Muscle of leg (tissue), 11 donors: Measurements from ENCODE around the gene LMF1. TPM values are rescaled to one million over a fixed set of nuclear protein-coding genes. Genes with fewer than 3 reads are reported as not detected.
"Not testable (repeated sequence)": the region's sequence is repeated elsewhere in the genome, so short reads cannot be mapped to it uniquely, and the experiment has no call there.

Source experiments
- DNase-seq: peaks from one replicate; pipeline ENCODE4 v3.0.0; 2013
- H3K27ac ChIP-seq: one replicate; pipeline ENCODE4 v1.5.1; 2013; ENCODE audit warnings: mild to moderate bottlenecking, low read length, control low read depth
- H3K27me3 ChIP-seq: one replicate; pipeline ENCODE4 v1.6.1; 2013; ENCODE audit warnings: low read length; ENCODE audit not compliant: control insufficient read depth, insufficient read depth
- H3K36me3 ChIP-seq: one replicate; pipeline ENCODE4 v1.6.1; 2013; ENCODE audit warnings: low read length; ENCODE audit not compliant: control insufficient read depth, insufficient read depth
- H3K4me1 ChIP-seq: one replicate; pipeline ENCODE4 v1.6.1; 2013; ENCODE audit warnings: low read length; ENCODE audit not compliant: control insufficient read depth, insufficient read depth
- H3K4me3 ChIP-seq: one replicate; pipeline ENCODE4 v1.5.1; 2013; ENCODE audit warnings: low read length, control low read depth
- H3K9me3 ChIP-seq: replicated peaks from 2 replicates; pipeline ENCODE4 v1.6.1; 2013; ENCODE audit warnings: low read depth, low read length; ENCODE audit not compliant: control insufficient read depth
- WGBS: methylation state at CpG from one replicate; pipeline ENCODE4 v1.1.5; 2013; ENCODE audit warnings: missing lambda C conversion rate; ENCODE audit not compliant: insufficient coverage; 5-methylcytosine and 5-hydroxymethylcytosine counted together
- polyA plus RNA-seq, 8 donors: library from polyadenylated mRNA; unstranded; fragments of 120-200 nt; gene quantifications; one replicate each; pipeline versions ENCODE4 v1.2.1 to v1.2.3, GENCODE V29; 2013; ENCODE audit warnings: inconsistent platforms in 1 of 8, low replicate concordance in 1 of 8; ENCODE audit not compliant: insufficient read length in 8 of 8, insufficient read depth in 1 of 8
- total RNA-seq: library from RNA; stranded (reverse); fragments of 120-200 nt; gene quantifications from one replicate; pipeline ENCODE4 v1.2.4, GENCODE V29; 2013

Gene LMF1
- total and polyA plus RNA-seq, 9 donors = 8.7 to 14.1 (median 10.2) TPM

- DNase-seq = no peak
- H3K36me3 ChIP-seq = peaks cover 9% of the 10 kb centered on the region
- H3K27ac ChIP-seq = no peak overlapping the region
- no peaks in the 10 kb centered on the region for H3K27me3 ChIP-seq
- 92% methylated on average over 19 of the region's 19 CpGs for WGBS
- H3K9me3 ChIP-seq = no peaks in the 10 kb centered on the region
- peaks cover 14% of the 10 kb centered on the region for H3K4me1 ChIP-seq
- H3K4me3 ChIP-seq = no peak overlapping the region
Observed at GRCh38 chr16:892006-892405, 78.8 kb downstream of the LMF1 start.

GRCh38 chr16:891353-891740, 79.4 kb downstream of the LMF1 start:
- H3K36me3 ChIP-seq = peaks cover 9% of the 10 kb centered on the region

DNA sequence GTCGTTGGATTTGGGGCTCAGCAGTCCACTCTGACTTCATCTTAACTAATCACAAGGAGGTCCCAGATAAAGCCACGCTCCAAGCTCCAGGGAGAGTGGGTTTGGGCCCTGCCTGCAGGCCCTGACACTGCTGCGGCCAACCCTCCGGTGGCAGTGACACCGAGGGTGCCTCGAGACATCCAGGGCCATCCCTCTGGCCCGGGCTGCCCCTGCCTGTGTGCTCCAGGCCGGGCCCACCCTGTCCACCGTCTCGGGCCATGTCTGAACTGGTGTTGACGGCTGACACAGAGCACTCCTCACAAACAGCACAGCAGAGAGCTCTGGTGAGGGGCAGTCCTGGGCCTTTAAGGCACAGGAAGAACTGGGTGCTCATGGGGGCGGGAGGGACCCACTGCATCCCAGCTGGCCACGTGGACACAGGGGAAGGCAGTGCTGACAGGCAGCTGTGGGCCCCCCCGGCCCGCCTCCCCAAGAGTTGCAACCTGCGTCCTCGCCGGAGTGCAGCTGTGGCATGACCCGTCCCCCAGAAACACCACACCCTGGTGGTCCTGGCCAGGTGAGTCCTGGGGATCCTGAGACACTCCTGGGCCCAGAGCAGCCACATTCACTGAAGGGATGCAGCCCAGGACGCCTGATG, 80.0 kb downstream of the LMF1 start:
- WGBS = 77% methylated on average over 17 of the region's 20 CpGs
- no peak overlapping the region for H3K4me3 ChIP-seq
- peaks cover 9% of the 10 kb centered on the region for H3K36me3 ChIP-seq
- H3K4me1 ChIP-seq = peaks cover 14% of the 10 kb centered on the region
- no peak for DNase-seq
- H3K27me3 ChIP-seq = no peaks in the 10 kb centered on the region
- H3K9me3 ChIP-seq = no peaks in the 10 kb centered on the region
- no peak overlapping the region for H3K27ac ChIP-seq

More at GRCh38 chr16:891353-891740, 79.4 kb downstream of the LMF1 start:
- 89% methylated on average over 9 of the region's 11 CpGs for WGBS
- Histone ChIP-seq H3K27me3 (no peaks in the 10 kb centered on the region), H3K27ac (no peak overlapping the region), H3K4me1 (peaks cover 14% of the 10 kb centered on the region), H3K4me3 (no peak overlapping the region), H3K9me3 (no peaks in the 10 kb centered on the region)
- no peak for DNase-seq

DNA sequence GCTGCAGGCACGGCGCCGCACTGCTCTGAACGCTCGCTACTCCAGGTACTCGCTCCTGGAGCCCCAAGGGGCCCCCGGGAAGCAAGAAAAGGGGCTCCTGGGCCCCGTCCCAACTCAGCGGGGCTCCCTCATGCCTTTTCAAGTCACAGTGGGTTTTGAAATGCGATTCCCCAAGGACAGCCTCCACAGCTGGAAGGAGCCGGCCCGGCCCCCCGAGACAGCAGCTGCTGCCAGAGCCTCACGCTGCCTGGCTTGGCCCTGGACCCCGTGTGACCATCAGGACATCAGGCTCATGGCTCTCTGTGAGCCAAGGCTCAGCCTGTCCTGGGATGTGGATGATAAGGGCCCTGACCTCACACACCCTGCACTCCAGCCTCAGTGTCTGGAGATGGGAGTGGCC, 80.6 kb downstream of the LMF1 start:
- peaks cover 10% of the 10 kb centered on the region for H3K4me1 ChIP-seq
- H3K27ac ChIP-seq = no peak overlapping the region
- no peaks in the 10 kb centered on the region for H3K27me3 ChIP-seq
- 45% methylated on average over 15 of the region's 15 CpGs for WGBS
- H3K9me3 ChIP-seq = peaks cover 5% of the 10 kb centered on the region
- no peak overlapping the region for H3K4me3 ChIP-seq
- DNase-seq = no peak
- peaks cover 9% of the 10 kb centered on the region for H3K36me3 ChIP-seq

DNA sequence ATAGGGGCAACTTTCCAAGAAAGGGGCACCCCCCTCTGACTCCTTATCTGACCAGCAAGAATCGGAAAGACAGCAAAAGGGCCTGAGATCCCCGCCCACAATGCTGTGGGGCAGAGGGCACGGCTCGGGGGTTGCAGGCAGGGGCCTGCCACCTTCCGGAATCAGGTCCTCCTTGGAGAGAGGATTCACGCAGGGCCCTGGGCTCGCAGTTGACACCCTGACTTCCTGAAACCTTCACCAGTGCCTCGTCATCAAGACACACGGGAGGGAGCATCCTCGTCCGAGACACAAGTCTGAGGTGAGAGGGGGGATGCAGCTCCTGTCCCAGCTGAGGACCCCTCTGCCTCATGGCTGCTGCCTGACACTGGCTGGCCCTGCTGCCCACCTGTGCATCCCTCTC, 81.2 kb downstream of the LMF1 start:
- no peaks in the 10 kb centered on the region for H3K27me3 ChIP-seq
- WGBS = 87% methylated on average over 10 of the region's 11 CpGs
- H3K4me1 ChIP-seq = peaks cover 10% of the 10 kb centered on the region
- no peak overlapping the region for H3K27ac ChIP-seq
- DNase-seq = no peak
- peaks cover 9% of the 10 kb centered on the region for H3K36me3 ChIP-seq
- no peak overlapping the region for H3K4me3 ChIP-seq
- H3K9me3 ChIP-seq = peaks cover 9% of the 10 kb centered on the region

- Histone ChIP-seq H3K27me3 (no peaks in the 10 kb centered on the region), H3K4me1 (peaks cover 10% of the 10 kb centered on the region), H3K9me3 (peaks cover 12% of the 10 kb centered on the region), H3K36me3 (peaks cover 9% of the 10 kb centered on the region), H3K27ac (no peak overlapping the region), H3K4me3 (no peak overlapping the region)
- no peak for DNase-seq
- 72% methylated on average over 21 of the region's 24 CpGs for WGBS
Observed at GRCh38 chr16:888901-889570, 81.7 kb downstream of the LMF1 start.

GRCh38 chr16:888456-888855, 82.3 kb downstream of the LMF1 start:
- H3K36me3 ChIP-seq, H3K4me1 ChIP-seq, DNase-seq, H3K4me3 ChIP-seq, H3K27ac ChIP-seq, H3K27me3 ChIP-seq: not testable (repeated sequence)
- WGBS = 90% methylated on average over 2 of the region's 15 CpGs
- peaks cover 17% of the 10 kb centered on the region for H3K9me3 ChIP-seq

- no peak for DNase-seq
- no peaks in the 10 kb centered on the region for H3K27me3 ChIP-seq
- peaks cover 10% of the 10 kb centered on the region for H3K4me1 ChIP-seq
- WGBS = 89% methylated on average over 18 of the region's 20 CpGs
- no peak overlapping the region for H3K4me3 ChIP-seq
- peaks cover 9% of the 10 kb centered on the region for H3K36me3 ChIP-seq
- peaks cover 20% of the 10 kb centered on the region for H3K9me3 ChIP-seq
- no peak overlapping the region for H3K27ac ChIP-seq
Observed at GRCh38 chr16:887846-888245, 82.9 kb downstream of the LMF1 start.

DNA sequence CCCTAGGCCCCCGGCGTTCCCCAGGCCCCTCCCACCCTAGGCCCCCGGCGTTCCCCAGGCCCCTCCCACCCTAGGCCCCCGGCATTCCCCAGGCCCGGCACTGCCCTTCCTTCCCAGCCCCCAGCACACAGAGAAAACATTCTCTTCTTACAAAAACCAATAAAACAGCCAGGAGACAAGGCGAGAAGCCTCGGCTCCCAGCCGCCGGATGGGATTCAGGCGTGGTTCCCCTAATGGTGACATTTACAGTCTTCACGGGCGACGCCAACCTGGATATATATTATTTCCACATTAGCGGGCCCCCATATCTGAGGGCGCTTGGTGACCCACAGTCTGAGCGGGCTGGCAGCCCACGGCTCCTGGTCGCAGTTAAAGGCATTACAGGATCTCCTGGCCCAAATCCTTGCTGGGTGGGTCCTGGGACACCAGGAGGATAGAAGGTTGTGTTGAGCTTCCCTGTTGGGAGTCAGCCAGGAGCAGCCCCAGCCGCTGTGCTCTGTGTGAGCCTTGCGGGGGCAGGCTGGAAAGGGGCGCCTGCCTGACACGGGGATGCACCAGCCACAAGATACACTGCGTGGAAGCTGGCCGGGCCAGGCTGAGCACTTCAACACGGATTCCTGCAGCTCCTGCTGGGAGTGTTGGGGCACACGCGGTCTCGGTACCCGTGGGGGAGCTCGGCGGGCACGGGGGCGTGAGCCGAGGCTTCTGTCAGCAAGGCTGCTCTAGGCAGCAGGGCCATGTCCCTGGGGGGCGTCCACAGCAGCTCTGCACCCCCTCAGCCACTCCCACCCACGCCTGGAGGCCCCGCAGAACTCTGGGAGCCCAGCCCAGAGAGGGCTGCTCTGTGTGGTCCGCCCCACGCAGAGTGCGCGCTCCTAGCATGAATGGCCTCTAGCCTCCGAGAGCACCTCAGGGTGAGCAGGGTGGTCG, 83.7 kb downstream of the LMF1 start:
- WGBS = 42% methylated on average over 38 of the region's 44 CpGs
- Histone ChIP-seq H3K4me1 (peaks cover 10% of the 10 kb centered on the region), H3K36me3 (peaks cover 9% of the 10 kb centered on the region), H3K9me3 (peaks cover 20% of the 10 kb centered on the region), H3K4me3 (no peak overlapping the region), H3K27me3 (no peaks in the 10 kb centered on the region), H3K27ac (no peak overlapping the region)
- DNase-seq = no peak

DNA sequence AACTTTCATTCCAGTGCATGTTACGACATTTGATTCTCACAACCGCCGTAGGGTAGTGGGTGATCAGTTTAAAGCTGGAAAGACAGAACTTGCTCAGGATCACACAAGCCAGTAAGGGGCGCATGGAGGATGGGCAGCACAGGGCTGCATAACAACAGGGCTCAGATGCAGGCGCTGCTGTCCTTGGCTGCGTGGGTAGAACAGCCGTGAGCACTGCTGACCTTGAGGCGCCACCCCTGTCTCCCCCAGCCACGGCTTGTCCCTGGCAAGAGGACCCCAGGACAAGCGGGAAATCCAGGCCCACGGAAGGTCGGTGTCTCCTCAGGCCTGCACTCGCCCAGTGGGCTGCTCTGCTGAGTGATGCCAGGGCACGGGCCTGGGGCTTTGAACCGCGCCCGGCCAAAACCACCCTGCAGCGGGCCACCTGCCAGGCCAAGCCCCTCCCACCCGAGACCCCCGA, 84.7 kb downstream of the LMF1 start:
- DNase-seq = no peak
- WGBS = 44% methylated on average over 13 of the region's 20 CpGs
- H3K36me3 ChIP-seq = peaks cover 5% of the 10 kb centered on the region
- H3K9me3 ChIP-seq = peaks cover 20% of the 10 kb centered on the region
- H3K27ac ChIP-seq = no peak overlapping the region
- no peak overlapping the region for H3K4me3 ChIP-seq
- H3K27me3 ChIP-seq = no peaks in the 10 kb centered on the region
- H3K4me1 ChIP-seq = peaks cover 12% of the 10 kb centered on the region
